GM12801 (cell line): Measurements from ENCODE around the gene KLF17.

Experiments
- CTCF ChIP-seq: IDR thresholded peaks from one replicate; pipeline ENCODE4 v1.5.1; 2011; ENCODE audit warnings: control low read depth; ENCODE audit not compliant: insufficient read length; ENCODE audit errors: extremely low read depth

KLF17 gene

GRCh38 chr1:44110916-44111315 is 7.7 kb upstream of the KLF17 start:
- no peak for TF ChIP-seq CTCF

- TF ChIP-seq CTCF: no peak
Observed at GRCh38 chr1:44111861-44112260, 6.8 kb upstream of the KLF17 start.

GRCh38 chr1:44112486-44112885 is 6.1 kb upstream of the KLF17 start:
- TF ChIP-seq CTCF: no peak

- no peak for TF ChIP-seq CTCF
Observed at GRCh38 chr1:44113095-44113609, 5.5 kb upstream of the KLF17 start.

GRCh38 chr1:44114098-44114497 is 4.5 kb upstream of the KLF17 start:
- no peak for TF ChIP-seq CTCF

GRCh38 chr1:44119525-44119924 is 904 bp downstream of the KLF17 start:
- no peak for TF ChIP-seq CTCF

- no peak for TF ChIP-seq CTCF
Observed at GRCh38 chr1:44120398-44120949, 1.9 kb downstream of the KLF17 start.
